GM23338 (cell line): ENCODE data around the gene AP1B1.

Experiments
- CREB1 ChIP-seq: fragments of 250-450 bp; sonication (Bioruptor Pico); IDR thresholded peaks from 2 replicates; pipeline ENCODE4 v1.5.0; 2020; ENCODE audit warnings: low read depth, mild to moderate bottlenecking, moderate library complexity
- EZH2 ChIP-seq: fragments of 200-600 bp; sonication (generic); IDR thresholded peaks from one replicate; pipeline ENCODE4 v1.8.0; 2017; ENCODE audit warnings: antibody characterized with exemption, mild to moderate bottlenecking, low read depth; ENCODE audit not compliant: unreplicated experiment
- EZH2phosphoT487 ChIP-seq: fragments of 200-600 bp; sonication (generic); IDR thresholded peaks from one replicate; pipeline ENCODE4 v1.8.1; 2018; ENCODE audit warnings: antibody characterized with exemption; ENCODE audit not compliant: unreplicated experiment
- JUNB ChIP-seq: IDR thresholded peaks from one replicate; pipeline ENCODE4 v1.6.1; 2016; ENCODE audit warnings: antibody characterized with exemption; ENCODE audit not compliant: unreplicated experiment
- NANOG ChIP-seq: IDR thresholded peaks from 2 replicates; pipeline ENCODE4 v1.6.1; 2016; ENCODE audit warnings: antibody characterized with exemption, borderline replicate concordance
- POLR2AphosphoS5 ChIP-seq: IDR thresholded peaks from 2 replicates; pipeline ENCODE4 v1.6.1; 2016; ENCODE audit warnings: antibody characterized with exemption, low read depth
- REST ChIP-seq: IDR thresholded peaks from one replicate; pipeline ENCODE4 v1.6.1; 2018; ENCODE audit warnings: antibody characterized with exemption; ENCODE audit not compliant: unreplicated experiment
- STAT1 ChIP-seq: IDR thresholded peaks from one replicate; pipeline ENCODE4 v1.6.1; 2016; ENCODE audit warnings: antibody characterized with exemption; ENCODE audit not compliant: unreplicated experiment
- ZNF114 ChIP-seq: fragments of 250-450 bp; sonication (Bioruptor Pico); IDR thresholded peaks from 2 replicates; pipeline ENCODE4 v1.5.0; 2020; ENCODE audit warnings: mild to moderate bottlenecking, moderate library complexity
- TF ChIP-seq, protein P1 (sequence below), 2 experiments: fragments of 200-600 bp in 1 of 2; sonication (generic) in 1 of 2; conservative IDR thresholded peaks; 2 replicates each; pipeline versions ENCODE4 v1.5.1 to v1.6.1; 2016 to 2017; ENCODE audit warnings: antibody characterized with exemption in 2 of 2, low read depth in 2 of 2, mild to moderate bottlenecking in 2 of 2, moderate library complexity in 1 of 2
- TF ChIP-seq, protein P2 (sequence below): IDR thresholded peaks from 2 replicates; pipeline ENCODE4 v1.6.1; 2016; ENCODE audit warnings: antibody characterized with exemption

DNA sequence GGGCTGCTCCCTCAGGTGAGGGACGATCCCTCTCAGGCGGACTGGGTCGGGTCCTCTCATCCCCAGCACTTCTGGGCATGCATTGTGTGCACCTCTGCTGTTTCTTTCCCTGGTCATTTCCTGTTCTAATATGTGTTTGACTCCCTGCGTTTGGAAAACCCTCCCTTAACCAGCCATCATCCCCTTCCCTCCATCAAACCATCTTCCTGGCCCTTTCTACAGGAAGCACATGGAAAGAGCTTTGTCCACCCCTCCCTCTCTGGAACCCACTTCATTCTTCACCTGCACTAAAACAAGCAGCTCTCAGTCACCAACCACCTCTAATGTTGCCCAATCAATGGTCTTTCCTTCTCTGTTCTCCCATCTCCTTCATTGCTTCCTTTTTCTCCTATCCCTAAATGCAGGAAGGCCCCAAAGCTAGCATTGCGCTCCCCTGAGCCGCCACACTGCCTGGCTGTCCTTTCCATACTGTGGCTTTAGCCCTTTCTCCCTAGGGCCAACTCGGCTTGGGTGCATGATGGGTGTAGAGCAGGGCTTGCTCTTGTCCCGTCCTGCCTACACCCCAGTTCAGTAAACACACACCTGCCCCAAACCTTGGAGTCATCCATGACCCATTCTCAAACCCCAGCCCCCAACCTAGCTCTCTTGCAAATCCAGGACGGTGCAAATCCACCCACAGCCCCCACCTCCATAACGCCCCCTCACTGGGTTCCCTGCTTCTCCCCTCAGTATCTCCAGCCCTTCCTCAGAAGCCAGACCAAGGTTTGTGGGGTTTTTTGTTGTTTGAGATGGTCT lies 87.4 kb downstream of the AP1B1 start:
- TF ChIP-seq, protein P1, sequence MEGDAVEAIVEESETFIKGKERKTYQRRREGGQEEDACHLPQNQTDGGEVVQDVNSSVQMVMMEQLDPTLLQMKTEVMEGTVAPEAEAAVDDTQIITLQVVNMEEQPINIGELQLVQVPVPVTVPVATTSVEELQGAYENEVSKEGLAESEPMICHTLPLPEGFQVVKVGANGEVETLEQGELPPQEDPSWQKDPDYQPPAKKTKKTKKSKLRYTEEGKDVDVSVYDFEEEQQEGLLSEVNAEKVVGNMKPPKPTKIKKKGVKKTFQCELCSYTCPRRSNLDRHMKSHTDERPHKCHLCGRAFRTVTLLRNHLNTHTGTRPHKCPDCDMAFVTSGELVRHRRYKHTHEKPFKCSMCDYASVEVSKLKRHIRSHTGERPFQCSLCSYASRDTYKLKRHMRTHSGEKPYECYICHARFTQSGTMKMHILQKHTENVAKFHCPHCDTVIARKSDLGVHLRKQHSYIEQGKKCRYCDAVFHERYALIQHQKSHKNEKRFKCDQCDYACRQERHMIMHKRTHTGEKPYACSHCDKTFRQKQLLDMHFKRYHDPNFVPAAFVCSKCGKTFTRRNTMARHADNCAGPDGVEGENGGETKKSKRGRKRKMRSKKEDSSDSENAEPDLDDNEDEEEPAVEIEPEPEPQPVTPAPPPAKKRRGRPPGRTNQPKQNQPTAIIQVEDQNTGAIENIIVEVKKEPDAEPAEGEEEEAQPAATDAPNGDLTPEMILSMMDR (conservative IDR thresholded peaks at IDR 0.05; ENCODE audit: low read depth in 2 of 2): no peak
- no peak for TF ChIP-seq EZH2
- no peak for TF ChIP-seq REST
- no peak for TF ChIP-seq NANOG
- peak; percentile 55 for TF ChIP-seq POLR2AphosphoS5
- TF ChIP-seq EZH2phosphoT487: no peak
- no peak for TF ChIP-seq JUNB
- TF ChIP-seq ZNF114: no peak
- no peak for TF ChIP-seq STAT1
- TF ChIP-seq, protein P2, sequence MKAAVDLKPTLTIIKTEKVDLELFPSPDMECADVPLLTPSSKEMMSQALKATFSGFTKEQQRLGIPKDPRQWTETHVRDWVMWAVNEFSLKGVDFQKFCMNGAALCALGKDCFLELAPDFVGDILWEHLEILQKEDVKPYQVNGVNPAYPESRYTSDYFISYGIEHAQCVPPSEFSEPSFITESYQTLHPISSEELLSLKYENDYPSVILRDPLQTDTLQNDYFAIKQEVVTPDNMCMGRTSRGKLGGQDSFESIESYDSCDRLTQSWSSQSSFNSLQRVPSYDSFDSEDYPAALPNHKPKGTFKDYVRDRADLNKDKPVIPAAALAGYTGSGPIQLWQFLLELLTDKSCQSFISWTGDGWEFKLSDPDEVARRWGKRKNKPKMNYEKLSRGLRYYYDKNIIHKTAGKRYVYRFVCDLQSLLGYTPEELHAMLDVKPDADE: no peak
- no peak for TF ChIP-seq CREB1 (CRISPR knock-in tag)
